Activated B cell treated with CpG ODN at 0.5 μM for 24 hours (primary cell): ENCODE results near the gene SUN1. TPM values are rescaled to one million over a fixed set of nuclear protein-coding genes. Genes with fewer than 3 reads are reported as not detected.
"Not testable (repeated sequence)": the region's sequence is repeated elsewhere in the genome, so short reads cannot be mapped to it uniquely, and the experiment has no call there.

Source experiments
- ATAC-seq: fragments of 200-7000 bp; cut with Tn5 transposase; one replicate; pipeline ENCODE4 v1.10.0; 2021; ENCODE audit warnings: low read depth, mild to moderate bottlenecking, moderate library complexity
- CTCF ChIA-PET: fragments of 350-600 bp; sonication (Branson Sonifier 250); formaldehyde crosslinking; loops from one replicate; lab custom pipeline; 2021; ENCODE audit warnings: antibody characterized with exemption; lab: Charles Lee
- POLR2A ChIA-PET: fragments of 350-600 bp; sonication (Branson Sonifier 250); formaldehyde crosslinking; loops from one replicate; lab custom pipeline; 2021; ENCODE audit warnings: antibody characterized with exemption; lab: Charles Lee
- DNase-seq: peaks from one replicate; pipeline ENCODE4 v3.0.0; 2022
- H3K27ac Mint-ChIP-seq: one replicate; pipeline ENCODE4 v1.8.0; 2020; ENCODE audit warnings: mixed read lengths
- H3K27me3 Mint-ChIP-seq: one replicate; pipeline ENCODE4 v1.8.0; 2021; ENCODE audit warnings: mixed read lengths
- H3K36me3 Mint-ChIP-seq: one replicate; pipeline ENCODE4 v1.8.0; 2021; ENCODE audit warnings: low read depth, mixed read lengths
- H3K4me1 Mint-ChIP-seq: one replicate; pipeline ENCODE4 v1.8.0; 2021; ENCODE audit warnings: mixed read lengths
- H3K4me3 Mint-ChIP-seq: one replicate; pipeline ENCODE4 v1.8.0; 2020; ENCODE audit warnings: mild to moderate bottlenecking, mixed read lengths
- H3K9me3 Mint-ChIP-seq: one replicate; pipeline ENCODE4 v1.8.0; 2020; ENCODE audit warnings: mixed read lengths
- intact Hi-C: fragments of 100-400 bp; cut with micrococcal nuclease; formaldehyde crosslinking; loops from one replicate; pipeline ENCODE4 v1.15.1; 2024
- total RNA-seq: library from RNA; stranded (reverse); gene quantifications from 2 replicates; pipeline ENCODE4 v1.2.3, GENCODE V29; 2022
- TF ChIP-seq, protein P1 (sequence below): fragments of 200-600 bp; IDR thresholded peaks from one replicate; pipeline ENCODE4 v1.8.0; 2022; ENCODE audit warnings: antibody characterized with exemption, mild to moderate bottlenecking

The SUN1 gene
- total RNA-seq, 1 donor from 2014 or later, result 119 TPM

DNA sequence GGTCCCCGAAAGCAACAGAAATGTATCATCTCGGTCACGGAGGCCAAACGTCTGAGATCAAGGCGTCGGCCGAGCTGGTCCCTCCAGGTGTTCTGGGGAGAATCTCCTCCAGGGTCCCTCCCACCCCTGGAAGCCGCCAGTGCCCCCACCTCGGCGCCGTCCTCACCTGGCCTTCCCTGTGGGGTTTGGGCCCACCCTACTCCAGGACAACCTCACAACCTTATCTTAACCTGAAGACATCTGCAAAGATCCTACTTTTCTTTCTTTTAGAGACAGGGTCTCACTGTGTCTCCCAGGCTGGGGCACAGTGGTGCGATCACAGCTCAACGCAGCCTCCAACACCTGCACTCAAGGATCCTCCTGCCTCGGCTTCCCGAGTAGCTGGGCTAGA lies 88.8 kb downstream of the SUN1 start:
- intact Hi-C loops, result loop anchor here (5.0 kb wide), 2 partner anchors 221 to 241 kb away; partner anchors contain the start of gene ZFAND2A
- Mint-ChIP-seq H3K4me1 (peaks cover 37% of the 10 kb centered on the region), H3K4me3 (no peak overlapping the region), H3K27me3 (no peaks in the 10 kb centered on the region), H3K36me3 (no peaks in the 10 kb centered on the region), H3K9me3 (no peaks in the 10 kb centered on the region), H3K27ac (peak overlapping the region; percentile 30)
- TF ChIP-seq, protein P1, sequence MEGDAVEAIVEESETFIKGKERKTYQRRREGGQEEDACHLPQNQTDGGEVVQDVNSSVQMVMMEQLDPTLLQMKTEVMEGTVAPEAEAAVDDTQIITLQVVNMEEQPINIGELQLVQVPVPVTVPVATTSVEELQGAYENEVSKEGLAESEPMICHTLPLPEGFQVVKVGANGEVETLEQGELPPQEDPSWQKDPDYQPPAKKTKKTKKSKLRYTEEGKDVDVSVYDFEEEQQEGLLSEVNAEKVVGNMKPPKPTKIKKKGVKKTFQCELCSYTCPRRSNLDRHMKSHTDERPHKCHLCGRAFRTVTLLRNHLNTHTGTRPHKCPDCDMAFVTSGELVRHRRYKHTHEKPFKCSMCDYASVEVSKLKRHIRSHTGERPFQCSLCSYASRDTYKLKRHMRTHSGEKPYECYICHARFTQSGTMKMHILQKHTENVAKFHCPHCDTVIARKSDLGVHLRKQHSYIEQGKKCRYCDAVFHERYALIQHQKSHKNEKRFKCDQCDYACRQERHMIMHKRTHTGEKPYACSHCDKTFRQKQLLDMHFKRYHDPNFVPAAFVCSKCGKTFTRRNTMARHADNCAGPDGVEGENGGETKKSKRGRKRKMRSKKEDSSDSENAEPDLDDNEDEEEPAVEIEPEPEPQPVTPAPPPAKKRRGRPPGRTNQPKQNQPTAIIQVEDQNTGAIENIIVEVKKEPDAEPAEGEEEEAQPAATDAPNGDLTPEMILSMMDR, result no peak
- DNase-seq (no peak), ATAC-seq (no peak)
- CTCF ChIA-PET, result no interaction called here
- POLR2A ChIA-PET, result interaction anchor here (2.9 kb wide), 1 partner anchor 53 kb away, joined by 28 read pairs; the partner anchor contains the start of gene COX19

DNA sequence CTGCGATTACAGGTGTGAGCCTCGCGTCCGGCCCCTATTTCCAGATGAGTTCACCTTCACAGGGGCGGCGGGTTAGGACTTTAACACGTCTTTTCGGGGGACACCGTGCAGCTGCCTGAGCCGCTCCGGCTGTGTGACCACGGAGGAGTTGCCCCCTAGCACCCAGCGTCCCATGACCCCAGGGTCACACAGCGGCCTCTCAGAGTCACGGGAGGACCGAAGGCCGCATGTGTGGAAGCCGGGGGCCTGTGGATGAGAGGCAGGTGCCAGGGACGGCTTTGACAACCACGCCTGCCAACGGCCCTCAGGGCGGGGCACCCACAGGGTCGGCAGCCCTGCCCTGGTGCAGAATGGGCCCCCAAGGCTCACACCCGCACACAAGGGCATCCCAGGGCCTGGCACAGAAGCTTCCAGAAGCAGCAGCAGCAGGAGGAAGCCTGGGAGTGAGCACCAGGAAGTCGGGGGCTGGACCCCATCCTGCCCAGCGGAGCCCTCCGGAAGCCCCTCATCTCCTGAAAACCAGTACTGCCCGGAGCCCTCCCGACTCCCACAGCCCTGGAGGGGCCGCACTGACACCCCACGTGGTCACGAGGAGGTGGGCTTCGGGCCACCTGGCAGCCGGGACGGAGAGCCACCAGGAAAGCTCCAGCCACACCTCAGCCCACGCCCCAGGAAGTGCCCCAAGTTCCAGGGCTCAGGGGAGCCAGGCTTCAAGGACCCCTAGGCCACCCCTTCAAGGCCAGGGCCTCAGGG lies 89.5 kb downstream of the SUN1 start:
- no peak overlapping the region for H3K27ac Mint-ChIP-seq
- POLR2A ChIA-PET, result interaction anchor here (2.9 kb wide), 1 partner anchor 53 kb away, joined by 28 read pairs; the partner anchor contains the start of gene COX19

DNA sequence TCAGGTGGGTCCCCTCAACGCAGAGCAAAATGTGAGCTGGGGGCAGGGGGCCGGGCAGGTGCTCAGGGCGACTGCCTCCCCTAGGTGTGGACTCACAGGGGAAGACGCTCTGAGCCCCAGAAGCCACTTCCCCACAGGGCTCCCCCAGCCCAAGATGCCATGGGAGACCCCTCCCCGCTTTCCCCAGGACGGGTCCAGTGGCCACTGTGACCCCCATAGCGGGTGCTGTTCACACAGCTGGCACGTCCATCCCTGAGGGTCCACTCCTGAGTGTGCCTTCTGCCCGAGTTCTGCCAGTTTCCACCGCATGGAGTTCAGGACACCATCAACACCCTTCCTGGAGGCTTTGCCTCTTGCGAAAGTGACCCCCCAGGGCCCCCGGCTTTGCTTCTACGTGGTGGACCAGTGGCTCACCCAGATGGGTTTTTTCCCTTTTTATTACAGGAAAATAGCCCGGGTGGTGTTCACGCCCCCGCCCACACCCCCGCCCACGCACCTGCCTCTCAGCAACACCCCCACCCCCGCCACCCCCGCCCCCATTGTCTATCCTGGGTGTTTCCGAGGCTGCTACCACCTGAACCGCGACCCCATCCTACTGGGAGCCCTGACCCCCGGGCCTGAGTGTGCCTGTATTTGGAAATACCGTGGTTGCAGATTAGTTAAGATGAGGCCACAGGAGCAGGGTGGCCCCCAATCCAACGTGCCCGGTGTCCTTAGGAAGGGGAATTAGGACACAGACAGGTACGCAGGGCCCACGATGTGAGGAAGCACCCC lies 90.2 kb downstream of the SUN1 start:
- ChIA-PET CTCF (interaction anchor here (1.0 to 1.3 kb wide), 3 partner anchors 12 to 71 kb away, joined by 3 to 6 read pairs (median 4); no protein-coding TSS in a partner anchor), POLR2A (interaction anchor here (0.5 to 2.9 kb wide), 10 partner anchors 9 to 110 kb away, joined by 3 to 28 read pairs (median 4); partner anchors contain the start of gene COX19)
- Mint-ChIP-seq H3K9me3 (no peaks in the 10 kb centered on the region), H3K4me1 (peaks cover 37% of the 10 kb centered on the region), H3K27ac (peak overlapping the region; percentile 84), H3K36me3 (no peaks in the 10 kb centered on the region), H3K27me3 (no peaks in the 10 kb centered on the region), H3K4me3 (peak overlapping the region; percentile 77)
- TF ChIP-seq, protein P1, result no peak
- DNase-seq (no peak), ATAC-seq (no peak)
- intact Hi-C loops, result loop anchor here (1.0 to 5.0 kb wide), 10 partner anchors 12 to 240 kb away; partner anchors contain the start of genes COX19, DNAAF5, GET4 and PRKAR1B

More for the DNA sequence above, 89.5 kb downstream of the SUN1 start:
- Mint-ChIP-seq H3K4me1 (peaks cover 37% of the 10 kb centered on the region), H3K36me3 (no peaks in the 10 kb centered on the region), H3K4me3 (no peak overlapping the region), H3K27me3 (no peaks in the 10 kb centered on the region), H3K9me3 (no peaks in the 10 kb centered on the region)
- intact Hi-C loops, result loop anchor here (2.0 to 5.0 kb wide), 4 partner anchors 141 to 241 kb away; partner anchors contain the start of genes DNAAF5, PRKAR1B and ZFAND2A
- ATAC-seq (no peak), DNase-seq (peak; percentile 18)
- TF ChIP-seq, protein P1, result no peak
- CTCF ChIA-PET, result no interaction called here

DNA sequence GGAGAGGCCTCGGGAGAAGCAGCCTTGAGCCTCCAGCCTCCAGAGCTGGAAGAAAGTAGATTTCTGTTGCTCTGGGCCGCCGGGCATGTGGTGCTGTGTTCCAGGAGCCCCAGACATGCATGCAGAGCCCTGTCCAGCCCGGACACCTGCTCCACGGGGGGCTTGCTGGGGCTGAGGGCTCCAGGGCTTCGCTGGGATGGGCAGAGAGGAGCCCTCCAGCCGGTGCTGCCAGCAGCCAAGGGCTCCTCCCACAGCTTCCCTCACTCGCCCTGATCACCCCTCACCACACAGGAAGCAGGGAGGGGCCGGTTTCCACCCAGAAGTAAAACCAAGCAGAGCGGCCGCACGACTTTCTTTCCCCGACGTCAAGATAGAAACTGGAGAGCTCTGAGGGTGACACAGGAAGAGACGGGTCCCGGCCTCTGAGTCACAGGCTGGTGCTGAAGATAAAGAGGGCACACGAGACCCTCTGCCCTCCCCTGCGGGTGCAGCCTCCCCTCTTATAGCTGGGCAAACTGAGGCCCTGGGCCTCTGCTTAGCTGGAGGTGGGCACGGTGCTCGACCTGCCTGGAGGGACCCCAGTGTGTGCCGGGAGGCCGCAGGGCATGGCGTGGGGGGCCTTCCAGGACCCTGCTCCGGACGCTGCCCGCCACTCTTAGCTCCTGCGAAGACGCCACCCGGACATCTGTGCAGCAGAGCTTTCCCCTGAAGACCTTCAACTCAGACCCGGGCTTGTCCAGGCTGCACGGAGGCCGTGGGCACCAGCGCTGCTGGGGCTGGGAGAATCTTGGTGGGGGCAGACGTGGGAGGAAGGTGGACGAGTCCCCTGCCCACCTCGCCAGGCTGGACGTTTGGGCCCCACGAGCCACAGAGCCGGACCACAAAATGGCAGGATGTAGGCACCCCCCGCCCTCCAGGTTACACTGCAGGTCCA lies 91.1 kb downstream of the SUN1 start:
- Mint-ChIP-seq H3K36me3 (no peaks in the 10 kb centered on the region), H3K9me3 (no peaks in the 10 kb centered on the region), H3K27me3 (no peaks in the 10 kb centered on the region), H3K27ac (peak overlapping the region; percentile 84), H3K4me3 (peak overlapping the region; percentile 77), H3K4me1 (peaks cover 42% of the 10 kb centered on the region)
- ChIA-PET CTCF (interaction anchor here (1.0 to 1.3 kb wide), 3 partner anchors 13 to 70 kb away, joined by 3 to 6 read pairs (median 4); no protein-coding TSS in a partner anchor), POLR2A (interaction anchor here (0.5 to 2.9 kb wide), 11 partner anchors 8 to 111 kb away, joined by 3 to 28 read pairs (median 4); partner anchors contain the start of gene COX19)
- DNase-seq, result peak; percentile 72
- TF ChIP-seq, protein P1, result no peak
- peak; percentile 85 for ATAC-seq
- intact Hi-C loops, result loop anchor here (1.0 to 5.0 kb wide), 10 partner anchors 13 to 239 kb away; partner anchors contain the start of genes COX19, DNAAF5, GET4 and PRKAR1B

DNA sequence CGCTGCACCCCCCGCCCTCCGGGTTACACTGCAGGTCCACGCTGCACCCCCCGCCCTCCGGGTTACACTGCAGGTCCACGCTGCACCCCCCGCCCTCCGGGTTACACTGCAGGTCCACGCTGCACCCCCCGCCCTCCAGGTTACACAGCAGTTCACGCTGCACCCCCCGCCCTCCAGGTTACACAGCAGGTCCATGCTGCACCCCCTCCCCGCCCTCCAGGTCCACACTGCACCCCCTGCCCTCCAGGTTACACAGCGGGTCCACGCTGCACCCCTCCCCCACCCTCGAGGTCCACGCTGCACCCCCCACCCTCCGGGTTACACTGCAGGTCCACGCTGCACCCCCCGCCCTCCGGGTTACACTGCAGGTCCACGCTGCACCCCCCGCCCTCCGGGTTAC lies 91.8 kb downstream of the SUN1 start:
- H3K36me3 Mint-ChIP-seq, H3K27me3 Mint-ChIP-seq, H3K4me3 Mint-ChIP-seq, ATAC-seq, H3K9me3 Mint-ChIP-seq, DNase-seq, H3K27ac Mint-ChIP-seq: not testable (repeated sequence)
- H3K4me1 Mint-ChIP-seq, result peaks cover 48% of the 10 kb centered on the region
- intact Hi-C loops, result loop anchor here (5.0 kb wide), 2 partner anchors 218 to 238 kb away; partner anchors contain the start of gene ZFAND2A
- ChIA-PET POLR2A (interaction anchor here (1.0 to 2.9 kb wide), 6 partner anchors 11 to 51 kb away, joined by 4 to 28 read pairs (median 8); partner anchors contain the start of gene COX19), CTCF (interaction anchor here (1.3 kb wide), 2 partner anchors 14 to 30 kb away, joined by 4 to 6 read pairs; no protein-coding TSS in a partner anchor)
